Esophagus squamous epithelium (tissue), 4 donors: ENCODE results near the gene SPTBN5.

Source experiments
- CTCF ChIP-seq, 6 experiments: fragments of 450-650 bp in 4 of 6; fragments of 200-600 bp in 2 of 6; sonication (generic) in 2 of 6; IDR thresholded peaks; one replicate each; pipeline ENCODE4 v1.5.1; 2016 to 2019; ENCODE audit warnings: antibody characterized with exemption in 6 of 6, mild to moderate bottlenecking in 4 of 6, moderate library complexity in 4 of 6
- POLR2A ChIP-seq, 4 donors: fragments of 450-650 bp; IDR thresholded peaks; one replicate each; pipeline ENCODE4 v1.6.1; 2017; ENCODE audit warnings: antibody characterized with exemption in 4 of 4, mild to moderate bottlenecking in 4 of 4, moderate library complexity in 3 of 4

- TF ChIP-seq POLR2A (IDR thresholded peaks at IDR 0.05) (no peak), CTCF (IDR thresholded peaks at IDR 0.05) (no peak)
Measured at GRCh38 chr15:41862515-41863116, 31.2 kb downstream of the SPTBN5 start.
